ENCODE measurements around the gene BLNK.

DNA sequence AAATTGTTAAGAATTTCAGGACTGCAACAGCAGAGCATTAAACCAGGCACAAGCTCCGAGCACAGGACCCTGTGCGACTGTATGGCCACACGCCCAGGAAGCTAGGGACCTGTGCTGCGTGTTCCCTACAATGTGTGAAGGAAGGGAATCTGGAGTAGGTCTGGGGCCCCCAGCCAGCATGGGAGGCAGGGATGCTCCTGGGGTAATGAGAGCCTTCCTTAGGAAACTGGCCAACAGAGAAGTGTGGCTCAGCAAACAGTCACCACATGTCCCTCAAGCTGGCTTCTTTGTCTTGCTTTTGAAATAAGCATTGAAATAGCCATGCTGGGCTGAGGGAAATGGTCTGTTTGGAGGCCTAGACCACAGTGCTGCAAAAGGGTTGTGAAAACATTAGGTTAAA is 8.2 kb downstream of the BLNK start:
- TF ChIP-seq, protein P1, sequence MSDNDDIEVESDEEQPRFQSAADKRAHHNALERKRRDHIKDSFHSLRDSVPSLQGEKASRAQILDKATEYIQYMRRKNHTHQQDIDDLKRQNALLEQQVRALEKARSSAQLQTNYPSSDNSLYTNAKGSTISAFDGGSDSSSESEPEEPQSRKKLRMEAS (IDR thresholded peaks at IDR 0.05): no peak
- TF ChIP-seq, protein P2, sequence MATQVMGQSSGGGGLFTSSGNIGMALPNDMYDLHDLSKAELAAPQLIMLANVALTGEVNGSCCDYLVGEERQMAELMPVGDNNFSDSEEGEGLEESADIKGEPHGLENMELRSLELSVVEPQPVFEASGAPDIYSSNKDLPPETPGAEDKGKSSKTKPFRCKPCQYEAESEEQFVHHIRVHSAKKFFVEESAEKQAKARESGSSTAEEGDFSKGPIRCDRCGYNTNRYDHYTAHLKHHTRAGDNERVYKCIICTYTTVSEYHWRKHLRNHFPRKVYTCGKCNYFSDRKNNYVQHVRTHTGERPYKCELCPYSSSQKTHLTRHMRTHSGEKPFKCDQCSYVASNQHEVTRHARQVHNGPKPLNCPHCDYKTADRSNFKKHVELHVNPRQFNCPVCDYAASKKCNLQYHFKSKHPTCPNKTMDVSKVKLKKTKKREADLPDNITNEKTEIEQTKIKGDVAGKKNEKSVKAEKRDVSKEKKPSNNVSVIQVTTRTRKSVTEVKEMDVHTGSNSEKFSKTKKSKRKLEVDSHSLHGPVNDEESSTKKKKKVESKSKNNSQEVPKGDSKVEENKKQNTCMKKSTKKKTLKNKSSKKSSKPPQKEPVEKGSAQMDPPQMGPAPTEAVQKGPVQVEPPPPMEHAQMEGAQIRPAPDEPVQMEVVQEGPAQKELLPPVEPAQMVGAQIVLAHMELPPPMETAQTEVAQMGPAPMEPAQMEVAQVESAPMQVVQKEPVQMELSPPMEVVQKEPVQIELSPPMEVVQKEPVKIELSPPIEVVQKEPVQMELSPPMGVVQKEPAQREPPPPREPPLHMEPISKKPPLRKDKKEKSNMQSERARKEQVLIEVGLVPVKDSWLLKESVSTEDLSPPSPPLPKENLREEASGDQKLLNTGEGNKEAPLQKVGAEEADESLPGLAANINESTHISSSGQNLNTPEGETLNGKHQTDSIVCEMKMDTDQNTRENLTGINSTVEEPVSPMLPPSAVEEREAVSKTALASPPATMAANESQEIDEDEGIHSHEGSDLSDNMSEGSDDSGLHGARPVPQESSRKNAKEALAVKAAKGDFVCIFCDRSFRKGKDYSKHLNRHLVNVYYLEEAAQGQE (IDR thresholded peaks at IDR 0.05; ENCODE audit: low read depth): no peak
- no peak for TF ChIP-seq EP300 (IDR thresholded peaks at IDR 0.05; ENCODE audit: borderline replicate concordance)
